ENCODE measurements around the gene GAB2. TPM values are rescaled to one million over a fixed set of nuclear protein-coding genes. Genes with fewer than 3 reads are reported as not detected.

GAB2 gene
- total RNA-seq, 4 donors from 2014 or later: 13.4 to 28.4 (median 19.8) TPM

- Histone ChIP-seq H3K4me1 (peaks cover 10% of the 10 kb centered on the region), H3K27me3 (no peaks in the 10 kb centered on the region), H3K36me3 (no peaks in the 10 kb centered on the region), H3K9me3 (no peaks in the 10 kb centered on the region), H3K4me3 (no peak overlapping the region), H3K27ac (no peak overlapping the region)
- TF ChIP-seq EP300 (IDR thresholded peaks at IDR 0.05): no peak
- TF ChIP-seq POLR2A (IDR thresholded peaks at IDR 0.05): no peak
- TF ChIP-seq CTCF (IDR thresholded peaks at IDR 0.05): no peak
- TF ChIP-seq POLR2AphosphoS5 (IDR thresholded peaks at IDR 0.05): no peak
- 85% methylated on average over 1 of the region's 1 CpG for WGBS
- no peak for DNase-seq (ENCODE audit: low spot score in 2 of 2)
Measured at GRCh38 chr11:78338138-78338537, 79.5 kb downstream of the GAB2 start.

- Histone ChIP-seq H3K27me3 (no peaks in the 10 kb centered on the region), H3K9me3 (no peaks in the 10 kb centered on the region), H3K27ac (no peak overlapping the region), H3K36me3 (no peaks in the 10 kb centered on the region), H3K4me1 (peaks cover 10% of the 10 kb centered on the region), H3K4me3 (no peak overlapping the region)
- DNase-seq (ENCODE audit: low spot score in 2 of 2): no peak
- 66% methylated on average over 2 of the region's 2 CpGs for WGBS
- TF ChIP-seq POLR2AphosphoS5 (IDR thresholded peaks at IDR 0.05): no peak
- no peak for TF ChIP-seq EP300 (IDR thresholded peaks at IDR 0.05)
- no peak for TF ChIP-seq CTCF (IDR thresholded peaks at IDR 0.05)
- TF ChIP-seq POLR2A (IDR thresholded peaks at IDR 0.05): no peak
Measured at GRCh38 chr11:78337554-78337924, 80.1 kb downstream of the GAB2 start.

- H3K36me3 ChIP-seq: no peaks in the 10 kb centered on the region
- TF ChIP-seq CTCF (IDR thresholded peaks at IDR 0.05): no peak
- WGBS: 65% methylated on average over 4 of the region's 4 CpGs
- no peak overlapping the region for H3K27ac ChIP-seq
- H3K9me3 ChIP-seq: no peaks in the 10 kb centered on the region
- DNase-seq (ENCODE audit: low spot score in 2 of 2): no peak
- H3K4me1 ChIP-seq: peaks cover 10% of the 10 kb centered on the region
- H3K4me3 ChIP-seq: no peak overlapping the region
- H3K27me3 ChIP-seq: no peaks in the 10 kb centered on the region
Measured at GRCh38 chr11:78336877-78337553, 80.6 kb downstream of the GAB2 start.

GRCh38 chr11:78334109-78334508 is 83.5 kb downstream of the GAB2 start:
- Histone ChIP-seq H3K4me3 (no peak overlapping the region), H3K27ac (no peak overlapping the region), H3K9me3 (no peaks in the 10 kb centered on the region), H3K4me1 (peaks cover 12% of the 10 kb centered on the region), H3K27me3 (no peaks in the 10 kb centered on the region), H3K36me3 (no peaks in the 10 kb centered on the region)
- DNase-seq (ENCODE audit: low spot score in 2 of 2): no peak
- TF ChIP-seq POLR2A (IDR thresholded peaks at IDR 0.05) (no peak), CTCF (IDR thresholded peaks at IDR 0.05) (no peak), POLR2AphosphoS5 (IDR thresholded peaks at IDR 0.05) (no peak), EP300 (IDR thresholded peaks at IDR 0.05) (no peak)

GRCh38 chr11:78332872-78333271 is 84.7 kb downstream of the GAB2 start:
- Histone ChIP-seq H3K4me1 (peaks cover 5% of the 10 kb centered on the region), H3K27ac (no peak overlapping the region), H3K27me3 (no peaks in the 10 kb centered on the region), H3K36me3 (no peaks in the 10 kb centered on the region), H3K4me3 (no peak overlapping the region), H3K9me3 (no peaks in the 10 kb centered on the region)
- WGBS: 71% methylated on average over 1 of the region's 1 CpG
- TF ChIP-seq CTCF (IDR thresholded peaks at IDR 0.05): no peak
- TF ChIP-seq POLR2AphosphoS5 (IDR thresholded peaks at IDR 0.05): no peak
- TF ChIP-seq EP300 (IDR thresholded peaks at IDR 0.05): no peak
- TF ChIP-seq POLR2A (IDR thresholded peaks at IDR 0.05): no peak
- no peak for DNase-seq (ENCODE audit: low spot score in 2 of 2)

Data from suprapubic skin (tissue), 4 donors.